ENCODE data around the gene IRF8.

DNA sequence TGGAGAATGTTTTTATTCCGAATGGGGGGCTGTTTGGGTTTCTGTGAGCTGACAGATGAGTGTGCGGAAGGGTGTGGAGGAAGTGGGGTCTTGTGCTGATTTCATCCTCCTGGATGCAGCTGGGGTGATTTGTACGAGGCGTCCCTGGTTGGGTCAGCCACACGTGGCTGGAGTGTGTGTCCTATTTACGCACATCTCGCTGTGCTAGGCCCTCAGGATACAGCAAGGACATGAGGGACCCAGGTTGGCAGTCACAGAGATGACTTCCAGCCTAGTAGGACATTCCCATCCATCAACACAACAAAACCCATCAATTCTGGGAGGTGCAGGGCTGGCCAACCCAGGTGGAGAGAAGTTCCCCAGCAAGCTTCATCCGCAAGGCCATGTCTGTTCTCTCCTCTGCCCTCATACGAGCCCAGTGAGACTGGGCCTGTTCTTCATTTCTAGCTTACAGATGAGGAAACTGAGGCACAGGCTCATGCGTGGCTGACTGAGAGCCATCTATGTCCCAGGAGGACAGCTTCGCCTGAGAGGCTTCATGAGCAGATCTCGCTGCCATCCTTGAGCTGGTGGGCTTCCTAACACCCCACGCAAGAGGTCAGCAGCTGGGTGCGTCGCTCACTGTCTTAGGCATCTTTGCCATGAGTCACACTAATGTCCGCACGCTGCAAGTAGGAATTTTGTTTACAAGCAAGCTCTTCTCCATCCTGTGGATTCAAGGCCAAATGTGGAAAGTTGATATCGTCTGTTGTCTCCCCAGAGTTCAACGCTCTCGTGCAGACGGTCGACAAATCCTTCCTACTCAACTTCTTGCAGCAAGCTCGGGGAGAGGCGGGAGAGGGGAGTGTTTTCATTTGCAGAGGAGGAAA, 24.4 kb downstream of the IRF8 start:
- TF ChIP-seq MYC (IDR thresholded peaks at IDR 0.05; ENCODE audit: low read depth, low read length) (no peak), CTCF (IDR thresholded peaks at IDR 0.05; ENCODE audit: low read depth, low read length) (no peak), POLR2A (IDR thresholded peaks at IDR 0.05; ENCODE audit: extremely low read depth, insufficient read length) (no peak)
- TF ChIP-seq, protein P1, sequence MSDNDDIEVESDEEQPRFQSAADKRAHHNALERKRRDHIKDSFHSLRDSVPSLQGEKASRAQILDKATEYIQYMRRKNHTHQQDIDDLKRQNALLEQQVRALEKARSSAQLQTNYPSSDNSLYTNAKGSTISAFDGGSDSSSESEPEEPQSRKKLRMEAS (IDR thresholded peaks at IDR 0.05; ENCODE audit: low read depth, low read length) = no peak
